CD4-positive, alpha-beta T cell (primary cell): ENCODE data around the gene ALX3. TPM values are rescaled to one million over a fixed set of nuclear protein-coding genes. Genes with fewer than 3 reads are reported as not detected.

ENCODE experiments used
- ATAC-seq: fragments of 200-7000 bp; cut with Tn5 transposase; one replicate; pipeline ENCODE4 v1.10.0; 2022; ENCODE audit warnings: mild to moderate bottlenecking; ENCODE audit not compliant: poor library complexity
- CTCF ChIA-PET: fragments of 350-600 bp; sonication (Branson Sonifier 250); formaldehyde crosslinking; loops from one replicate; lab custom pipeline; 2021; ENCODE audit warnings: antibody characterized with exemption, inconsistent platforms; lab: Charles Lee
- POLR2A ChIA-PET: fragments of 350-600 bp; sonication (Branson Sonifier 250); formaldehyde crosslinking; loops from one replicate; lab custom pipeline; 2021; ENCODE audit warnings: antibody characterized with exemption, inconsistent platforms; lab: Charles Lee
- DNase-seq, 14 experiments: peaks; one replicate each; pipeline ENCODE4 v3.0.0-alpha.2; 2013 to 2020; ENCODE audit warnings: mixed read lengths in 2 of 14
- H3K27ac ChIP-seq, 2 donors: one replicate each; pipeline versions ENCODE4 v1.5.1 to v1.7.0; 2013; ENCODE audit warnings: low read length in 2 of 2, low read depth in 1 of 2, mild to moderate bottlenecking in 1 of 2
- H3K27me3 ChIP-seq, 2 experiments: 1 replicate in 1 of 2; 2 replicates in 1 of 2; pipeline versions ENCODE4 v1.6.1 to v1.7.0; 2013; ENCODE audit warnings: low read length in 2 of 2, control low read depth in 1 of 2, mild to moderate bottlenecking in 1 of 2, moderate library complexity in 1 of 2; ENCODE audit not compliant: insufficient read depth in 2 of 2, control insufficient read depth in 1 of 2
- H3K36me3 ChIP-seq: one replicate; pipeline ENCODE4 v1.6.1; 2013; ENCODE audit warnings: low read length, control low read depth; ENCODE audit not compliant: insufficient read depth
- H3K4me1 ChIP-seq: one replicate; pipeline ENCODE4 v1.6.1; 2013; ENCODE audit warnings: low read length, control low read depth; ENCODE audit not compliant: insufficient read depth
- H3K4me3 ChIP-seq: one replicate; pipeline ENCODE4 v1.5.1; 2013; ENCODE audit warnings: mild to moderate bottlenecking, low read length, moderate library complexity
- H3K9me3 ChIP-seq, 2 experiments: 1 replicate in 1 of 2; 2 replicates in 1 of 2; pipeline versions ENCODE4 v1.6.1 to v1.7.0; 2013; ENCODE audit warnings: low read length in 2 of 2, mild to moderate bottlenecking in 2 of 2, control low read depth in 1 of 2, moderate library complexity in 1 of 2; ENCODE audit not compliant: control insufficient read depth in 1 of 2, insufficient read depth in 1 of 2
- H3K27ac Mint-ChIP-seq: one replicate; pipeline ENCODE4 v1.8.0; 2020; ENCODE audit warnings: mixed read lengths
- H3K27me3 Mint-ChIP-seq: one replicate; pipeline ENCODE4 v1.8.0; 2021; ENCODE audit warnings: mixed read lengths
- H3K36me3 Mint-ChIP-seq: one replicate; pipeline ENCODE4 v1.8.0; 2021; ENCODE audit warnings: low read depth, mixed read lengths
- H3K4me1 Mint-ChIP-seq: one replicate; pipeline ENCODE4 v1.8.0; 2021; ENCODE audit warnings: low read depth, mixed read lengths
- H3K4me3 Mint-ChIP-seq: one replicate; pipeline ENCODE4 v1.8.0; 2020; ENCODE audit warnings: mild to moderate bottlenecking, mixed read lengths
- H3K9me3 Mint-ChIP-seq: one replicate; pipeline ENCODE4 v1.8.0; 2020; ENCODE audit warnings: mixed read lengths
- intact Hi-C, 2 experiments: fragments of 100-400 bp; cut with DNase I in 1 of 2; cut with micrococcal nuclease in 1 of 2; formaldehyde crosslinking; loops; one replicate each; pipeline versions ENCODE4 v1.15.1 to v1.9.0; 2023 to 2025; cut with DNase I, micrococcal nuclease
- total RNA-seq, 174 experiments: library from RNA in 2 of 174; stranded (reverse) in 2 of 174; gene quantifications; one replicate each; pipeline ENCODE4 v1.2.3 and lab custom pipeline; 2021 to 2026
- TF ChIP-seq, protein P1 (sequence below): fragments of 200-600 bp; IDR thresholded peaks from one replicate; pipeline ENCODE4 v1.8.0; 2022; ENCODE audit warnings: antibody characterized with exemption, mild to moderate bottlenecking

ALX3 gene
- total RNA-seq, 2 experiments from 2014 or later, result not detected

DNA sequence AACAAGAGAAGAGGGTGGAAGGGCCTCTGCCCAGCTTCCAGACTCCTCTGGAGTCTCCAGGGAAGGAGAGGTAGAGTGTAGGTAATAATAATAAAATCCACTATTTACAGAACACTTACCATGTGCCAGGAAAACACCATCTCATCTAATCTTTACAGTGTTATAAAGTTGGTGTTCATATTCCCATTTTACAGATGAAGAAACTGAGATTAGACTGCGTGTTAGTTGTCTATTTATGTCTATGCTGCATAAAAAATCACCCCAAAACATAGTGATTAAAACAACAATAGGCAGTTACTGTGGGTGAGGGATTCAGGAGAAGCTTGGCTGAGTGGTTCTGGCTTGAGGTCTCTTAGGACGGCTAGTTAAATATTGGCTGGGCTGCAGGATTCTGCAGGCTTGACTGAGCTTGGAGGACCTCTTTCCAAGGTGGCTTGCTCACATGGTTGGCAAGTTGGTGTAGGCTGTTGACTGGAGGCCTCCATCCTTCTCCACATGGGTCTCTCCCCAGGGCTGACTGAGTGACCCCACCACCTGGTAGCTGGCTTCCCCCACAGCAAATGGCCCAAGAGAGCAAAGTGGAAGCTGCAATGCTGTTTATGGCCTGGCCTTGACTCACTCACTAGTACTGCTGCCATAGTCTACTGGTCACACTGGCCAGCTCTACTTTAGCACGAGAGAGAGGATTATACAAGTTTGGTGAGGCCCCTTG lies 6.5 kb upstream of the ALX3 start:
- Mint-ChIP-seq H3K4me1 (no peaks in the 10 kb centered on the region), H3K27me3 (peaks cover 87% of the 10 kb centered on the region), H3K4me3 (no peak overlapping the region), H3K27ac (no peak overlapping the region), H3K36me3 (no peaks in the 10 kb centered on the region), H3K9me3 (no peaks in the 10 kb centered on the region)
- H3K4me3 ChIP-seq, result no peak overlapping the region
- H3K9me3 ChIP-seq, result no peaks in the 10 kb centered on the region
- intact Hi-C loops, result no loop called here
- ChIA-PET CTCF (no interaction called here), POLR2A (no interaction called here)
- no peaks in the 10 kb centered on the region for H3K36me3 ChIP-seq
- TF ChIP-seq, protein P1, sequence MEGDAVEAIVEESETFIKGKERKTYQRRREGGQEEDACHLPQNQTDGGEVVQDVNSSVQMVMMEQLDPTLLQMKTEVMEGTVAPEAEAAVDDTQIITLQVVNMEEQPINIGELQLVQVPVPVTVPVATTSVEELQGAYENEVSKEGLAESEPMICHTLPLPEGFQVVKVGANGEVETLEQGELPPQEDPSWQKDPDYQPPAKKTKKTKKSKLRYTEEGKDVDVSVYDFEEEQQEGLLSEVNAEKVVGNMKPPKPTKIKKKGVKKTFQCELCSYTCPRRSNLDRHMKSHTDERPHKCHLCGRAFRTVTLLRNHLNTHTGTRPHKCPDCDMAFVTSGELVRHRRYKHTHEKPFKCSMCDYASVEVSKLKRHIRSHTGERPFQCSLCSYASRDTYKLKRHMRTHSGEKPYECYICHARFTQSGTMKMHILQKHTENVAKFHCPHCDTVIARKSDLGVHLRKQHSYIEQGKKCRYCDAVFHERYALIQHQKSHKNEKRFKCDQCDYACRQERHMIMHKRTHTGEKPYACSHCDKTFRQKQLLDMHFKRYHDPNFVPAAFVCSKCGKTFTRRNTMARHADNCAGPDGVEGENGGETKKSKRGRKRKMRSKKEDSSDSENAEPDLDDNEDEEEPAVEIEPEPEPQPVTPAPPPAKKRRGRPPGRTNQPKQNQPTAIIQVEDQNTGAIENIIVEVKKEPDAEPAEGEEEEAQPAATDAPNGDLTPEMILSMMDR, result no peak
- peaks cover 10 to 25% of the 10 kb centered on the region in 2 experiments for H3K27me3 ChIP-seq
- no peaks in the 10 kb centered on the region for H3K4me1 ChIP-seq
- ATAC-seq, result no peak
- no peak for DNase-seq
- H3K27ac ChIP-seq, result no peak overlapping the region

DNA sequence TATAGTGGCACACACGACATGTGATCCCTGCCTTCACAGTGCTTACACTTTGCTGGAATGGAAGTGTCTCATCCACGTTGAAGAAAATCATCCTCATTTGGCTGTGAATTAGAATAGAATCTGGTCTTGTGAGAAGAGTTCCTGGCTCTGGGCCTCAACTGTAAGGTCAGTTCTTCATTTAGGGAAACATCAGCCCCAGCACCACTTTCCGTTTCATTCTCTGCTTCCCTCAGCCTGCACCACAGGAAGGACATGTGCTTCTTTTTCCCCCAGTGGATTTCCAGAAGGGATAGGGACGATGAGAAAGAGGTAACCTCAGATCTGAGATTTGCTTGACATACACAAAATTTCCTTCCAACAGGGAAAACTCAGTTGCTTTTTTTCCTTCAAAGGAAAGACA lies 3.7 kb upstream of the ALX3 start:
- Mint-ChIP-seq H3K9me3 (no peaks in the 10 kb centered on the region), H3K27ac (no peak overlapping the region), H3K27me3 (peaks cover 83% of the 10 kb centered on the region), H3K4me3 (no peak overlapping the region), H3K4me1 (peaks cover 6% of the 10 kb centered on the region), H3K36me3 (no peaks in the 10 kb centered on the region)
- Histone ChIP-seq H3K4me3 (no peak overlapping the region), H3K27ac (no peak overlapping the region), H3K36me3 (no peaks in the 10 kb centered on the region), H3K9me3 (peaks cover 0 to 12% of the 10 kb centered on the region in 2 experiments), H3K27me3 (peaks cover 29 to 45% of the 10 kb centered on the region in 2 experiments), H3K4me1 (peaks cover 14% of the 10 kb centered on the region)
- no peak for DNase-seq
- ChIA-PET POLR2A (no interaction called here), CTCF (no interaction called here)
- TF ChIP-seq, protein P1, result no peak
- ATAC-seq, result no peak
- intact Hi-C loops, result no loop called here

DNA sequence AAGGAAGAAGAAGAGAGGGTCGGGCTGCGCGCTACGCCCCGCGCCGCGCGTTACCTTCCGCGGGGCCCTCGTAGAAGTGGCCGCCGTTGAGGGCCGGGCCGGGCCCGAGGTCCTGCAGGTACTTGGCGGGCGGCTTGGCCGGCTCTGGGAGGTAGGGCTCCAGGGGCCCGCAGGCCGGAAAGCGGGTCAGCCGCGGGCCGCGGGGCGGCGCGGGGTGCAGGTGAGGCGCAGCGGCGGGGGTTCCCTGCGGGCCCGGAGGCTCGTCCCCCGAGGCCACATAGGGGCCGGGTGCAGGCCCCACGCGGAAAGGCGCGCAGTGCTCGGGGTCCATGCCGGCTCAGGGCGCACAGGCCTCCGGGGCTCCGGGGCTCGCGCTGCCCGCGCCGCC lies 196 bp downstream of the ALX3 start:
- intact Hi-C loops, result no loop called here
- ATAC-seq (no peak), DNase-seq (no peak)
- peaks cover 90% of the 10 kb centered on the region for H3K27me3 Mint-ChIP-seq
- H3K36me3 Mint-ChIP-seq, result no peaks in the 10 kb centered on the region
- no peak overlapping the region for H3K4me3 ChIP-seq
- H3K9me3 Mint-ChIP-seq, result no peaks in the 10 kb centered on the region
- no peak overlapping the region for H3K27ac ChIP-seq
- H3K36me3 ChIP-seq, result no peaks in the 10 kb centered on the region
- CTCF ChIA-PET, result interaction anchor here (1.6 kb wide), 1 partner anchor 10 kb away, joined by 5 read pairs; no protein-coding TSS in a partner anchor
- TF ChIP-seq, protein P1, result no peak
- no peak overlapping the region for H3K27ac Mint-ChIP-seq
- H3K4me1 ChIP-seq, result peaks cover 32% of the 10 kb centered on the region
- H3K4me1 Mint-ChIP-seq, result peaks cover 17% of the 10 kb centered on the region
- H3K4me3 Mint-ChIP-seq, result no peak overlapping the region
- H3K27me3 ChIP-seq, result peaks cover 51 to 65% of the 10 kb centered on the region in 2 experiments
- H3K9me3 ChIP-seq, result peaks cover 0 to 26% of the 10 kb centered on the region in 2 experiments
- POLR2A ChIA-PET, result no interaction called here
